ENCODE results near the gene BSCL2. TPM values are rescaled to one million over a fixed set of nuclear protein-coding genes. Genes with fewer than 3 reads are reported as not detected.

Gene BSCL2
- total and polyA plus RNA-seq, 2 of the 13 experiments (the other 11 are each of a cell fraction or from before 2014, with no cell fraction given) = 19.5 to 21.1 TPM

DNA sequence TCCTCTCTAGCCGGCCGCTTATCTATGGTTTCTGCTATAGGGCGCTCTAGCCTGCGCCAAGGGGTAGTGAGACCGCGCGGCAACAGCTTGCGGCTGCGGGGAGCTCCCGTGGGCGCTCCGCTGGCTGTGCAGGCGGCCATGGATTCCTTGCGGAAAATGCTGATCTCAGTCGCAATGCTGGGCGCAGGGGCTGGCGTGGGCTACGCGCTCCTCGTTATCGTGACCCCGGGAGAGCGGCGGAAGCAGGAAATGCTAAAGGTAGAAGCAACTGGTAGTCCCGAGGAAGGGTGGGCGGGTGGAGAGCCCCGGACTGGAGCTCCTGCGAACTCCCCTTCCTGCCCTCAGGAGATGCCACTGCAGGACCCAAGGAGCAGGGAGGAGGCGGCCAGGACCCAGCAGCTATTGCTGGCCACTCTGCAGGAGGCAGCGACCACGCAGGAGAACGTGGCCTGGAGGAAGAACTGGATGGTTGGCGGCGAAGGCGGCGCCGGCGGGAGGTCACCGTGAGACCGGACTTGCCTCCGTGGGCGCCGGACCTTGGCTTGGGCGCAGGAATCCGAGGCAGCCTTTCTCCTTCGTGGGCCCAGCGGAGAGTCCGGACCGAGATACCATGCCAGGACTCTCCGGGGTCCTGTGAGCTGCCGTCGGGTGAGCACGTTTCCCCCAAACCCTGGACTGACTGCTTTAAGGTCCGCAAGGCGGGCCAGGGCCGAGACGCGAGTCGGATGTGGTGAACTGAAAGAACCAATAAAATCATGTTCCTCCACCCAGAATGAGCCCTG is 35.4 kb downstream of the BSCL2 start, which contains the start of the genes LBHD1 and UQCC3 (continued):
- TF ChIP-seq ZNF7 (CRISPR knock-in tag; IDR thresholded peaks at IDR 0.05) = no peak
- TF ChIP-seq ZNF34 (CRISPR knock-in tag; IDR thresholded peaks at IDR 0.05; ENCODE audit: borderline replicate concordance) = no peak
- TF ChIP-seq ZSCAN9 (CRISPR knock-in tag; IDR thresholded peaks at IDR 0.05; ENCODE audit: borderline replicate concordance) = peak; percentile 18; the same call in 1 of the 2 replicates
- TF ChIP-seq, protein P1, sequence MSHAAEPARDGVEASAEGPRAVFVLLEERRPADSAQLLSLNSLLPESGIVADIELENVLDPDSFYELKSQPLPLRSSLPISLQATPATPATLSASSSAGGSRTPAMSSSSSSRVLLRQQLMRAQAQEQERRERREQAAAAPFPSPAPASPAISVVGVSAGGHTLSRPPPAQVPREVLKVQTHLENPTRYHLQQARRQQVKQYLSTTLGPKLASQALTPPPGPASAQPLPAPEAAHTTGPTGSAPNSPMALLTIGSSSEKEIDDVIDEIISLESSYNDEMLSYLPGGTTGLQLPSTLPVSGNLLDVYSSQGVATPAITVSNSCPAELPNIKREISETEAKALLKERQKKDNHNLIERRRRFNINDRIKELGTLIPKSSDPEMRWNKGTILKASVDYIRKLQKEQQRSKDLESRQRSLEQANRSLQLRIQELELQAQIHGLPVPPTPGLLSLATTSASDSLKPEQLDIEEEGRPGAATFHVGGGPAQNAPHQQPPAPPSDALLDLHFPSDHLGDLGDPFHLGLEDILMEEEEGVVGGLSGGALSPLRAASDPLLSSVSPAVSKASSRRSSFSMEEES (CRISPR knock-in tag; IDR thresholded peaks at IDR 0.05) = no peak
- TF ChIP-seq U2AF2 (IDR thresholded peaks at IDR 0.05; ENCODE audit: low read depth, low read length) = no peak
- no peak for TF ChIP-seq MATR3 (CRISPR knock-in tag; IDR thresholded peaks at IDR 0.05)
- no peak for TF ChIP-seq HNRNPUL1 (IDR thresholded peaks at IDR 0.05; ENCODE audit: low read depth, low read length)
- peak; percentile 34; the same call in 1 of the 2 replicates for TF ChIP-seq TSC22D2 (CRISPR knock-in tag; IDR thresholded peaks at IDR 0.05; ENCODE audit: borderline replicate concordance)
- TF ChIP-seq ZNF326 (CRISPR knock-in tag; IDR thresholded peaks at IDR 0.05; ENCODE audit: borderline replicate concordance) = no peak
- TF ChIP-seq, protein P2, sequence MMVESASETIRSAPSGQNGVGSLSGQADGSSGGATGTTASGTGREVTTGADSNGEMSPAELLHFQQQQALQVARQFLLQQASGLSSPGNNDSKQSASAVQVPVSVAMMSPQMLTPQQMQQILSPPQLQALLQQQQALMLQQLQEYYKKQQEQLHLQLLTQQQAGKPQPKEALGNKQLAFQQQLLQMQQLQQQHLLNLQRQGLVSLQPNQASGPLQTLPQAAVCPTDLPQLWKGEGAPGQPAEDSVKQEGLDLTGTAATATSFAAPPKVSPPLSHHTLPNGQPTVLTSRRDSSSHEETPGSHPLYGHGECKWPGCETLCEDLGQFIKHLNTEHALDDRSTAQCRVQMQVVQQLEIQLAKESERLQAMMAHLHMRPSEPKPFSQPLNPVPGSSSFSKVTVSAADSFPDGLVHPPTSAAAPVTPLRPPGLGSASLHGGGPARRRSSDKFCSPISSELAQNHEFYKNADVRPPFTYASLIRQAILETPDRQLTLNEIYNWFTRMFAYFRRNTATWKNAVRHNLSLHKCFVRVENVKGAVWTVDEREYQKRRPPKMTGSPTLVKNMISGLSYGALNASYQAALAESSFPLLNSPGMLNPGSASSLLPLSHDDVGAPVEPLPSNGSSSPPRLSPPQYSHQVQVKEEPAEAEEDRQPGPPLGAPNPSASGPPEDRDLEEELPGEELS (CRISPR knock-in tag; IDR thresholded peaks at IDR 0.05) = no peak
- TF ChIP-seq ZNF766 (CRISPR knock-in tag; IDR thresholded peaks at IDR 0.05; ENCODE audit: borderline replicate concordance) = peak; percentile 69; the same call in 1 of the 2 replicates
- TF ChIP-seq ZC3H13 (CRISPR knock-in tag; IDR thresholded peaks at IDR 0.05) = peak; percentile 90; the same call in 1 of the 2 replicates
- peak; percentile 61 for TF ChIP-seq ZEB1 (IDR thresholded peaks at IDR 0.05; ENCODE audit: insufficient replicate concordance, low read depth)
- TF ChIP-seq ZNF619 (CRISPR knock-in tag; IDR thresholded peaks at IDR 0.05) = no peak; the same call in 1 of the 2 replicates
- no peak for TF ChIP-seq ZBTB3 (CRISPR knock-in tag; IDR thresholded peaks at IDR 0.05; ENCODE audit: borderline replicate concordance, low read depth)
- TF ChIP-seq, protein P3, sequence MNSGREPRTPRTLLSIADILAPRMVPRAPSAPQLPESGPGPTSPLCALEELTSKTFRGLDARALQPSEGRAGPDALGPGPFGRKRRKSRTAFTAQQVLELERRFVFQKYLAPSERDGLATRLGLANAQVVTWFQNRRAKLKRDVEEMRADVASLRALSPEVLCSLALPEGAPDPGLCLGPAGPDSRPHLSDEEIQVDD (CRISPR knock-in tag; IDR thresholded peaks at IDR 0.05; ENCODE audit: borderline replicate concordance) = no peak
- TF ChIP-seq FOXK2 (IDR thresholded peaks at IDR 0.05) = no peak
- 0 out of 2 replicates have a peak, but pooled peaks have one; percentile 39 for TF ChIP-seq ZNF652 (CRISPR knock-in tag; IDR thresholded peaks at IDR 0.05; ENCODE audit: borderline replicate concordance, low read depth)
- TF ChIP-seq, protein P4, sequence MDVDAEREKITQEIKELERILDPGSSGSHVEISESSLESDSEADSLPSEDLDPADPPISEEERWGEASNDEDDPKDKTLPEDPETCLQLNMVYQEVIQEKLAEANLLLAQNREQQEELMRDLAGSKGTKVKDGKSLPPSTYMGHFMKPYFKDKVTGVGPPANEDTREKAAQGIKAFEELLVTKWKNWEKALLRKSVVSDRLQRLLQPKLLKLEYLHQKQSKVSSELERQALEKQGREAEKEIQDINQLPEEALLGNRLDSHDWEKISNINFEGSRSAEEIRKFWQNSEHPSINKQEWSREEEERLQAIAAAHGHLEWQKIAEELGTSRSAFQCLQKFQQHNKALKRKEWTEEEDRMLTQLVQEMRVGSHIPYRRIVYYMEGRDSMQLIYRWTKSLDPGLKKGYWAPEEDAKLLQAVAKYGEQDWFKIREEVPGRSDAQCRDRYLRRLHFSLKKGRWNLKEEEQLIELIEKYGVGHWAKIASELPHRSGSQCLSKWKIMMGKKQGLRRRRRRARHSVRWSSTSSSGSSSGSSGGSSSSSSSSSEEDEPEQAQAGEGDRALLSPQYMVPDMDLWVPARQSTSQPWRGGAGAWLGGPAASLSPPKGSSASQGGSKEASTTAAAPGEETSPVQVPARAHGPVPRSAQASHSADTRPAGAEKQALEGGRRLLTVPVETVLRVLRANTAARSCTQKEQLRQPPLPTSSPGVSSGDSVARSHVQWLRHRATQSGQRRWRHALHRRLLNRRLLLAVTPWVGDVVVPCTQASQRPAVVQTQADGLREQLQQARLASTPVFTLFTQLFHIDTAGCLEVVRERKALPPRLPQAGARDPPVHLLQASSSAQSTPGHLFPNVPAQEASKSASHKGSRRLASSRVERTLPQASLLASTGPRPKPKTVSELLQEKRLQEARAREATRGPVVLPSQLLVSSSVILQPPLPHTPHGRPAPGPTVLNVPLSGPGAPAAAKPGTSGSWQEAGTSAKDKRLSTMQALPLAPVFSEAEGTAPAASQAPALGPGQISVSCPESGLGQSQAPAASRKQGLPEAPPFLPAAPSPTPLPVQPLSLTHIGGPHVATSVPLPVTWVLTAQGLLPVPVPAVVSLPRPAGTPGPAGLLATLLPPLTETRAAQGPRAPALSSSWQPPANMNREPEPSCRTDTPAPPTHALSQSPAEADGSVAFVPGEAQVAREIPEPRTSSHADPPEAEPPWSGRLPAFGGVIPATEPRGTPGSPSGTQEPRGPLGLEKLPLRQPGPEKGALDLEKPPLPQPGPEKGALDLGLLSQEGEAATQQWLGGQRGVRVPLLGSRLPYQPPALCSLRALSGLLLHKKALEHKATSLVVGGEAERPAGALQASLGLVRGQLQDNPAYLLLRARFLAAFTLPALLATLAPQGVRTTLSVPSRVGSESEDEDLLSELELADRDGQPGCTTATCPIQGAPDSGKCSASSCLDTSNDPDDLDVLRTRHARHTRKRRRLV (CRISPR knock-in tag; IDR thresholded peaks at IDR 0.05) = 0 out of 2 replicates have a peak, but pooled peaks have one; percentile 80
- TF ChIP-seq ZNF883 (CRISPR knock-in tag; IDR thresholded peaks at IDR 0.05; ENCODE audit: not compliant biosample characterization) = no peak
- 0 out of 2 replicates have a peak, but pooled peaks have one; percentile 35 for TF ChIP-seq CHCHD3 (CRISPR knock-in tag; IDR thresholded peaks at IDR 0.05)

All from HepG2 (cell line).